ENCODE results near the gene NGF. TPM values are rescaled to one million over a fixed set of nuclear protein-coding genes. Genes with fewer than 3 reads are reported as not detected.

NGF gene
- total RNA-seq, 1 donor, result 20.2 TPM

GRCh38 chr1:115337276-115337632 lies 795 bp downstream of the NGF start:
- TF ChIP-seq CTCF (IDR thresholded peaks at IDR 0.05; ENCODE audit: insufficient read depth, low read length), result no peak
- DNase-seq (ENCODE audit: low read depth), result peak; percentile 41
- H3K4me3 ChIP-seq (ENCODE audit: low read depth, low read length), result peak overlapping the region; percentile 98

DNA sequence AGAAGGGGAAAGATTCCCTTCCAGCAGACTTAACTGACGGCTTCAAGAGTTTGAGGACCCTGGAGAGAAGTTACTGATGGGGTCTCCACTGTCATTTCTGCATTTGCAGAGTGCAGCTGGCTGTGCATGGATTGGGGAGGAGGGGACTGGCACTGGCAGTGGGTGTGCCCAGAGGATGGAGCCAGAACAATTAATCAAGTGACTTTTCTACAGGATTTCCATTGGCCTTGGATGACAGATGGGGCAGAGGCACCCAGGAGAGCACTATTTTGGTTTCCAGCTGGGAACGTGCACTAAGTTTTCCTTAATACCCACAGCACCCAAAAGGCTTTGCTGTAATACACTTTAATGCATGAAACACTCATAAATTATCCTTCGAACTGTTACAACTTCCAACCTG lies 1.3 kb downstream of the NGF start:
- no peak for TF ChIP-seq CTCF (IDR thresholded peaks at IDR 0.05; ENCODE audit: insufficient read depth, low read length)
- no peak for DNase-seq (ENCODE audit: low read depth)
- peak overlapping the region; percentile 98 for H3K4me3 ChIP-seq (ENCODE audit: low read depth, low read length)

DNA sequence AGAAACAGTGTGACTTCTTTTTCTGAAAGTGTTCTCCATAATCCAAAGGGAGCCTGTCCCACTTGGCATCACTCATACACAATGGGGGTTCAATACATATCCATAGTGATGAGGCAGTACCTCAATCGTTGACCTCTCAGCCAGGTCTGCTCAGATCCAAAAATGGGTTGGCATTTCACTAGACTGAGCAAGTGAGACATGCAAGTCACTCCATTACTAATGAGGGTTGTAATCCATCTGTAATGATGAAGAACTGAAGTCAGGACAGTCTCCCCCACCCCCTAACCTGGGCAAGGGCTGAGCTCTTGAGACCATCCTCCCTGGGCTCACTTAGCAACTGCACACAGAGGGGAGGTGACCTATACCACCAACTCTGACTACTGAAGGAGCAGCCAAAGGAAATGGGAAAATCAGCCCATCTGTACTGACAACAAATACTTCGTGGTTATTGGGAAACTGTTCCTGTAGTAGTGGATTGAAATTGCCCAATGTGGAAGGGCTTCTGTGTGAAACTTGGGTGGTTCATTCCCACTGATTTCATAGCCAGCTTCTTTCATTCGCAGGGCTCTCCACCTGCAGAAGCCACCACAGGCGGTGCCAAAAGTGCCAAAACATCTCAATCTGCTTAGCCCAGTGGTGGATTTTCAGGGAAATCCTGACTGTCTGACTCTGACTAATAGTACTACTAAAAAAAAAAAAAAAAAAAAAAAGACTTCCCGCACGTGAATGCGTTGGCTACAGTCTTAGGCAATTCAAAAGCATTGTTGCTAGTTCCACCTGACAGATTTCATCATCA lies 5.0 kb downstream of the NGF start:
- no peak overlapping the region for H3K4me3 ChIP-seq (ENCODE audit: low read depth, low read length)
- peak; percentile 97 for DNase-seq (ENCODE audit: low read depth)
- no peak for TF ChIP-seq CTCF (IDR thresholded peaks at IDR 0.05; ENCODE audit: insufficient read depth, low read length)

GRCh38 chr1:115331558-115332331 lies 6.3 kb downstream of the NGF start:
- DNase-seq (ENCODE audit: low read depth), result peak; percentile 70
- no peak overlapping the region for H3K4me3 ChIP-seq (ENCODE audit: low read depth, low read length)
- no peak for TF ChIP-seq CTCF (IDR thresholded peaks at IDR 0.05; ENCODE audit: insufficient read depth, low read length)

GRCh38 chr1:115330480-115331013 lies 7.5 kb downstream of the NGF start:
- DNase-seq (ENCODE audit: low read depth), result peak; percentile 90
- peak; percentile 54 for TF ChIP-seq CTCF (IDR thresholded peaks at IDR 0.05; ENCODE audit: insufficient read depth, low read length)
- no peak overlapping the region for H3K4me3 ChIP-seq (ENCODE audit: low read depth, low read length)

- no peak for TF ChIP-seq CTCF (IDR thresholded peaks at IDR 0.05; ENCODE audit: insufficient read depth, low read length)
- peak; percentile 78 for DNase-seq (ENCODE audit: low read depth)
- H3K4me3 ChIP-seq (ENCODE audit: low read depth, low read length), result no peak overlapping the region
These were observed 8.1 kb downstream of the NGF start for GRCh38 chr1:115329965-115330364.
